GM10266 (cell line): ENCODE data around the gene REEP1.
A peak's percentile ranks its signal among the peaks of the same experiment; 100 is the strongest.

Experiments used
- DNase-seq: peaks from one replicate; pipeline ENCODE4 v3.0.0; 2012; ENCODE audit errors: extremely low spot score
- TF ChIP-seq, protein P1 (sequence below): IDR thresholded peaks from 2 replicates; pipeline ENCODE4 v1.5.1; 2012; ENCODE audit warnings: mild to moderate bottlenecking, low read depth; ENCODE audit not compliant: control insufficient read depth, insufficient read depth; ENCODE audit errors: missing control alignments

Gene REEP1

DNA sequence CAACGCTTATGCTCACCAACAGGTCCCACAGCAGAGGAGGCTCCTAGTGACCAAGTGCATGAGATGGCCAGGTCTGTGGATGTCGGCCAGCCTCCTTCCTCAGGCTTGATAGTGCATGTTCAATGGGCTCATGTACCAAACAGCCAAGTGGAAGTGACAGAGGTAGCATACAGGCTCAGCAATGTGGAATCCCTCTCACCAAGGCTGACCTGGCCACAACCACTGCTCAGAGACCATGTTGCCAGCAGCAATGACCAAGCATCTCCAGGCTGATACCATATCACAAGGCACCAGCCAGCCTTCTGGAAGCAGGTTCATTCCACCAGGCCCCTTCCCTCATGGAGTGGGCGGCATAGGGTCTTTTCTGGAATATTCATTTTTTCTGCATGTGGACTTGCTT, 61.5 kb downstream of the REEP1 start:
- no peak for DNase-seq
- TF ChIP-seq, protein P1, sequence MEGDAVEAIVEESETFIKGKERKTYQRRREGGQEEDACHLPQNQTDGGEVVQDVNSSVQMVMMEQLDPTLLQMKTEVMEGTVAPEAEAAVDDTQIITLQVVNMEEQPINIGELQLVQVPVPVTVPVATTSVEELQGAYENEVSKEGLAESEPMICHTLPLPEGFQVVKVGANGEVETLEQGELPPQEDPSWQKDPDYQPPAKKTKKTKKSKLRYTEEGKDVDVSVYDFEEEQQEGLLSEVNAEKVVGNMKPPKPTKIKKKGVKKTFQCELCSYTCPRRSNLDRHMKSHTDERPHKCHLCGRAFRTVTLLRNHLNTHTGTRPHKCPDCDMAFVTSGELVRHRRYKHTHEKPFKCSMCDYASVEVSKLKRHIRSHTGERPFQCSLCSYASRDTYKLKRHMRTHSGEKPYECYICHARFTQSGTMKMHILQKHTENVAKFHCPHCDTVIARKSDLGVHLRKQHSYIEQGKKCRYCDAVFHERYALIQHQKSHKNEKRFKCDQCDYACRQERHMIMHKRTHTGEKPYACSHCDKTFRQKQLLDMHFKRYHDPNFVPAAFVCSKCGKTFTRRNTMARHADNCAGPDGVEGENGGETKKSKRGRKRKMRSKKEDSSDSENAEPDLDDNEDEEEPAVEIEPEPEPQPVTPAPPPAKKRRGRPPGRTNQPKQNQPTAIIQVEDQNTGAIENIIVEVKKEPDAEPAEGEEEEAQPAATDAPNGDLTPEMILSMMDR = no peak

DNA sequence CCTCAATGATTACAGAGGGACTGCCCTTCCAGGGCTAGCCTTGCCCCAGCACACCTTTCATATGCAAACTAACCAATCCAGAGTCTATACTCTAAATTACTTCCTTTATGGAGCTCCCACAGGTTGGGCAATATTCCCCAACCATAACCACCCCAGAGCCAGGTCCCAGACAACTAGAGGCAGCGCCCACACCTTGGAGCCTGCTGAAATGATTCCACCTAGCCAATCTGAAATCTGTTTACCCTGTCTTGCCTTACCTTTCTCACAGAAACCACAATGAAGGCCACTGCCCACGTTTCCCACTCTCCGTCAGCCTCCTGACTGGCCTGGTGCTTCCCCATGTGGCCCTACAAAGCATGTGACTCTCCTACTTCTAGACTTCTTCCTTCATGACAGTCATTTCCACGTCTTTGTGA, 62.0 kb downstream of the REEP1 start:
- no peak for DNase-seq
- TF ChIP-seq, protein P1 = no peak

DNA sequence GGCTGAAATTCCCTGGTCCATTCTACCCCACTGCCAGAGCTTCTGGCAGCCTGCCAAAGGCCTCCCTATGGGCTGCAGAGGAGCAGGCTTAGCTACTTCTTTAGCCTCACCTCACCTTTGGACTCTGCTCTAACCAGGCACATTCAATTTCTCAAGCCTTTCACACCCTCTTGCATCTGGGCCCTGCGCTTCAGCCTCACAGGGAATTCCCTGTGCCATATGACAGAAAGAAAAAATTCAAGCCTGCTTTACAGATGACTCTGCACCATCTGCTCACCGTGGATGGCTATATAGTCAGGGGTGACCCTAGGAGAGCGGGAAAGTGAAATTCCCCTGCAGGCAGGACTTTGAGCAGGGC, 62.5 kb downstream of the REEP1 start:
- TF ChIP-seq, protein P1 = no peak
- DNase-seq = peak; percentile 43

DNA sequence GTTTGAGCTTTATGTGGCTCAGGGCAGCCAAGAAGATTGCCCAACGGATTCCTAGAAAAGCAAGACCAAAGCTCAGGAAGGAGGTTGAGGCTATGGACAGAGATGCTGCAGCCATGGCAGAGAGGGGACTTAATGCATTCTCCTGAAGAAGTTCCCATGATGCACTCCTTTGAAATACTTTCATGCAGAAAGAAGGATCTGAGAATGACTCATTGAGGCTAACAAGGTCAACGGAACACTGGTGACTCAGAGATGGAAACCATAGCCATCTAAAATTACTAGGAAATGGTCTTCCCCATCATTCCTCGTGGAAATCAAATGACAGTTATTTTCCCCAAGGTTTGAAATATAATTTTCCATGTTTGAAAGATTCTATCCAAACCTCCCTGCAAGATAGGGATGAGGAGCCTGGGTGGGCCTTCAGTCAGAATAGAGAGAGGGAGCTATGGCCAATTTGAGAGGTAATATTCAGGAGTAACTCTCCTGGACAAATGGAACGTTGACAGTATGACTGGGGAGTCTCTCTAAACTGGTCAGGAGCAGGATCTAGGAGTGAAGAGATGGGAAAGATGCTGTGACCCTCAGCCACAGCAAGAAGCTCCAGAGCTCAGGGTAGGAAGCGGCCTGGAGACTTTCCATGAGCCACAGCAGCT, 63.0 kb downstream of the REEP1 start:
- TF ChIP-seq, protein P1 = no peak
- DNase-seq = peak; percentile 60

DNA sequence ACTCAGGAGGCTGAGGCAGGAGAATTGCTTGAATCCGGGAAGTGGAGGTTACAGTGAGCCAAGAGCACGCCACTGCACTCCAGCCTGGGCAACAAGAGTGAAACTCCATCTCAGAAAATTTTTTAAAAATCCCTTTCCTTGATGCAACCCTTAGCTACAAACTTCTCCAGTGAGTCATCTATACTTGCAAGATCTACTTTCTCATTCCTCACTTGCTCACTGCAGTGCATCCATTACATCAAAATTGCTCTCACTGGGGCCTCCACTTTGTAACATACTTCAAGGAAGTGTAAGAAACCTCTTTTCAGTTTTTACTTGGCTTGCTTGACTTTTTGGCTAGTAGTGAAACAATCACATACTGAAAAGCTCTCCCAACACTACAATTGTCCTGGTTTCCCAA, 65.3 kb downstream of the REEP1 start:
- TF ChIP-seq, protein P1 = no peak
- no peak for DNase-seq

DNA sequence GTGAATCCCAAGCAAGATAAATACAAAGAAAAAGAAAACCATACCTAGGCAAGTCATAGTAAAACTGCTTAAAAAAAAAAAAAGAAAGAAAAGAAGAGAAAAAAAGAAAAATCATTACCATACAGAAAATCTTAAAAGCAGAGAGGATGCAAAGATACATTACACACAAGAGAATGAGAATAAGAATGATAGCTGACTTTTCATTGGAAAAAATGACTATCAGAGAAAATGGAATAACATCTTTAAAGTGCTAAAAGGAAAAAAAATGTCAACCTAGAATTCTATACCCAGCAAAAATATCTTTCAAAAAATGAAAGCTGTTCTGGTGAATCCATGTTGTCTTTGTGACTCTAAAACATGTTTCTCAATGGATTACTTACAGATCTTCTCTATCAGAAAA, 66.2 kb downstream of the REEP1 start:
- TF ChIP-seq, protein P1 = no peak

DNA sequence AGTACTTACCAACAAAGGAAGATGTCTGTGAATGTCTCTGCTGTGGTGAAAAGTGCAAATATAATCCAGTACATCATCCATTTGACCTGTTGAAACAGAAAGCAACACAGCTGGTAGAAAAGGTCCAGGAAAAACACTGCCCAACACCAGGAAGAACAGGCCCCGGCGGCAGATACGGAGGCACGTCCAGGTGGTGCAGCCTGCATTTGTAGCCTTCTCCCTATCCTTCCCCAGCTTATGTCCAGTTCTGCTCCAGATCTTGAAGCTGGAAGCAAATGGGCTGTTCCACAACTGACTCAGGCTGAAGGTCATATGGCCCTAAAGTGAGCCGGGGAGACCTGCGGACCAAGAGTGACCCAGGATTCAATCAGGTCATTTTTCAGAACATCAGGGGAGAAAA, 73.5 kb downstream of the REEP1 start:
- TF ChIP-seq, protein P1 = no peak
- DNase-seq = no peak

More for the DNA sequence above, 66.2 kb downstream of the REEP1 start:
- no peak for DNase-seq
